ENCODE results near the gene FAM228B.

- TF ChIP-seq, protein P1, sequence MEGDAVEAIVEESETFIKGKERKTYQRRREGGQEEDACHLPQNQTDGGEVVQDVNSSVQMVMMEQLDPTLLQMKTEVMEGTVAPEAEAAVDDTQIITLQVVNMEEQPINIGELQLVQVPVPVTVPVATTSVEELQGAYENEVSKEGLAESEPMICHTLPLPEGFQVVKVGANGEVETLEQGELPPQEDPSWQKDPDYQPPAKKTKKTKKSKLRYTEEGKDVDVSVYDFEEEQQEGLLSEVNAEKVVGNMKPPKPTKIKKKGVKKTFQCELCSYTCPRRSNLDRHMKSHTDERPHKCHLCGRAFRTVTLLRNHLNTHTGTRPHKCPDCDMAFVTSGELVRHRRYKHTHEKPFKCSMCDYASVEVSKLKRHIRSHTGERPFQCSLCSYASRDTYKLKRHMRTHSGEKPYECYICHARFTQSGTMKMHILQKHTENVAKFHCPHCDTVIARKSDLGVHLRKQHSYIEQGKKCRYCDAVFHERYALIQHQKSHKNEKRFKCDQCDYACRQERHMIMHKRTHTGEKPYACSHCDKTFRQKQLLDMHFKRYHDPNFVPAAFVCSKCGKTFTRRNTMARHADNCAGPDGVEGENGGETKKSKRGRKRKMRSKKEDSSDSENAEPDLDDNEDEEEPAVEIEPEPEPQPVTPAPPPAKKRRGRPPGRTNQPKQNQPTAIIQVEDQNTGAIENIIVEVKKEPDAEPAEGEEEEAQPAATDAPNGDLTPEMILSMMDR (IDR thresholded peaks at IDR 0.05) = no peak
- TF ChIP-seq POLR2A (IDR thresholded peaks at IDR 0.05) = no peak
Measured at GRCh38 chr2:24123195-24123921, at the start of gene FAM228B, which contains the start of gene PFN4.
